HEK293T (cell line): ENCODE results near the gene ADA.

Experiments used
- ELF4 ChIP-seq: fragments of 450-650 bp; IDR thresholded peaks from 2 replicates; pipeline ENCODE4 v1.6.1; 2017; ENCODE audit warnings: antibody characterized with exemption
- FOXA1 ChIP-seq: fragments of 450-650 bp; IDR thresholded peaks from 2 replicates; pipeline ENCODE4 v1.6.1; 2016; ENCODE audit warnings: mild to moderate bottlenecking
- FOXM1 ChIP-seq: fragments of 450-650 bp; IDR thresholded peaks from 2 replicates; pipeline ENCODE4 v1.6.1; 2017; ENCODE audit warnings: mild to moderate bottlenecking, borderline replicate concordance
- HDGF ChIP-seq: fragments of 450-650 bp; IDR thresholded peaks from 2 replicates; pipeline ENCODE4 v1.6.1; 2017; ENCODE audit warnings: antibody characterized with exemption, borderline replicate concordance
- NFRKB ChIP-seq: fragments of 450-650 bp; IDR thresholded peaks from 2 replicates; pipeline ENCODE4 v1.6.1; 2016; ENCODE audit warnings: mild to moderate bottlenecking, moderate library complexity
- SP1 ChIP-seq: fragments of 450-650 bp; IDR thresholded peaks from 2 replicates; pipeline ENCODE4 v1.6.1; 2017
- ZNF384 ChIP-seq: fragments of 450-650 bp; IDR thresholded peaks from 2 replicates; pipeline ENCODE4 v1.6.1; 2016

GRCh38 chr20:44681796-44682566 is 30.5 kb upstream of the ADA start:
- TF ChIP-seq HDGF (no peak), ELF4 (no peak), SP1 (no peak), ZNF384 (no peak), NFRKB (no peak), FOXM1 (no peak), FOXA1 (no peak)
